ENCODE measurements around the gene ITPR2.

The ITPR2 gene

DNA sequence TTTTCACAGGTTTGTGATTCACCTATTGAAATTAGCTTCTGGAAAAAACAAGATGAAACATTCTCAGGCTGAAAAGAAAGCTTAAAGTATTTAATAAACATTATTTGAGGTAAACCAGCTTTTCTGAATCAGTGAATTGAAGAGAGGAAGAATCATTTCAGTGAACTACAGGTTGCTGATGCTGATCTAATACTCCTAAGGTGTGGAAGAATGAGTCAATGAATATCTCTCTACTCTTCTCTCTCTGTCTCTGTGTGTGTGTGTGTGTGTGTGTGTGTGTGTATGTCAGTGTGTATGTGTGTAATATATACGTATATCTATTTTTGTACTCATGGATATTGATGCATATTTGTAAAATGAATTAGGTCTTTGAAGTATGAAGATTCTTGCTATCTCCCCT, 325.4 kb downstream of the ITPR2 start:
- no peak overlapping the region for H3K4me3 ChIP-seq (ENCODE audit: low read depth, low read length)
- TF ChIP-seq, protein P1, sequence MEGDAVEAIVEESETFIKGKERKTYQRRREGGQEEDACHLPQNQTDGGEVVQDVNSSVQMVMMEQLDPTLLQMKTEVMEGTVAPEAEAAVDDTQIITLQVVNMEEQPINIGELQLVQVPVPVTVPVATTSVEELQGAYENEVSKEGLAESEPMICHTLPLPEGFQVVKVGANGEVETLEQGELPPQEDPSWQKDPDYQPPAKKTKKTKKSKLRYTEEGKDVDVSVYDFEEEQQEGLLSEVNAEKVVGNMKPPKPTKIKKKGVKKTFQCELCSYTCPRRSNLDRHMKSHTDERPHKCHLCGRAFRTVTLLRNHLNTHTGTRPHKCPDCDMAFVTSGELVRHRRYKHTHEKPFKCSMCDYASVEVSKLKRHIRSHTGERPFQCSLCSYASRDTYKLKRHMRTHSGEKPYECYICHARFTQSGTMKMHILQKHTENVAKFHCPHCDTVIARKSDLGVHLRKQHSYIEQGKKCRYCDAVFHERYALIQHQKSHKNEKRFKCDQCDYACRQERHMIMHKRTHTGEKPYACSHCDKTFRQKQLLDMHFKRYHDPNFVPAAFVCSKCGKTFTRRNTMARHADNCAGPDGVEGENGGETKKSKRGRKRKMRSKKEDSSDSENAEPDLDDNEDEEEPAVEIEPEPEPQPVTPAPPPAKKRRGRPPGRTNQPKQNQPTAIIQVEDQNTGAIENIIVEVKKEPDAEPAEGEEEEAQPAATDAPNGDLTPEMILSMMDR (IDR thresholded peaks at IDR 0.05; ENCODE audit: borderline replicate concordance, insufficient read depth, low read depth, low read length) = no peak

DNA sequence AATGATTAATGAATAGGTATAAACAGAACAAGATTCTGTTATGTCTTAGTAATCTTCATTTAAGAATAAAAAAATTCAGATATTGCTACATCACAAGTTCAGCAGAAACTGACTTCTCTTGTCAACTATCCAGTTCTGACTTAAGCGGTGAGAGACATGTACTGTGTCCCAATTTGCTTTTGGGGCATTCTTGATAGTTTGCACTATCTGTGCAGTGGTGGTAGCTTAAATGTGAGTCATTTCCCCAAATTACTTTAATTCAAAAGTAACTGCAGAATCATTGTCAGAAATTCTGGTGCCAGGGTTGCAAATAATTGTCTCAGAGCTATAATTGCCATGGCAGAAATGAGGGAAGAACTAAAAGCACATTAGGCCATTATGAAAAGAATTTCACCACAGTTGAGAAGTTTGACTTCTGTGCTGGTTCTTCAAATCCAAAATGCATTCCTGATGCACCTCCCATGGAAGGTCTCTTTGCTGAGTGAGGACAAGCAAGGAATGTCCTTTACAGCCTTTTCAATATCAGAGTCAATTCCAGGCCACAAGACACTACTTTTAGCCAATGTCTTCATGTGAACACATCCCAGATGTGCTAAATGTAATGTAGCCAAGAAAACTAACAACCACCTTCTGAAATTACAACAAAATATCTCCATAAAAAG, 332.9 kb downstream of the ITPR2 start:
- H3K4me3 ChIP-seq (ENCODE audit: low read depth, low read length) = no peak overlapping the region
- TF ChIP-seq, protein P1 (IDR thresholded peaks at IDR 0.05; ENCODE audit: borderline replicate concordance, insufficient read depth, low read depth, low read length) = no peak

DNA sequence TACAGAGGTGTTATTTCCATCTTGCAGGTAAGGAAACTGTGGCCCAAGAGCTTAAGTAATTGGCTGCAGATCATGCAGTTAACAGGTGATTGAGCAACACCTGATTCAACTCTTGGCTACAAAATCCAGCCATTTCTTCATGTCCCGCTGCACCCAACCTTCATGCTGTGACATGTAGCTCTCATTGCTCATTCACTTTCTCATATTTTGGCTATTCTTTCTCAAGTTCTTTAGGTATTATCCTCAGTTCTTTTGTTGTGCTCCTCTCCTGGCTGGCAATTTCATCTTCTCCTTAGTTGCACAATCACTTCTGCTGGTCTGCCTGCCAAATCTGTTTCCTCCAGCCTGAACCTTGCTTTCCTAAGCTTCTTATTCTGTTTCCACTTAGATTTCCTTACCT, 336.8 kb downstream of the ITPR2 start:
- H3K4me3 ChIP-seq (ENCODE audit: low read depth, low read length) = no peak overlapping the region
- TF ChIP-seq, protein P1 (IDR thresholded peaks at IDR 0.05; ENCODE audit: borderline replicate concordance, insufficient read depth, low read depth, low read length) = no peak

- TF ChIP-seq, protein P1 (IDR thresholded peaks at IDR 0.05; ENCODE audit: borderline replicate concordance, insufficient read depth, low read depth, low read length) = no peak
- no peak overlapping the region for H3K4me3 ChIP-seq (ENCODE audit: low read depth, low read length)
Measured at GRCh38 chr12:26493656-26494055, 339.3 kb downstream of the ITPR2 start.

- H3K4me3 ChIP-seq (ENCODE audit: low read depth, low read length) = no peak overlapping the region
- TF ChIP-seq, protein P1 (IDR thresholded peaks at IDR 0.05; ENCODE audit: borderline replicate concordance, insufficient read depth, low read depth, low read length) = no peak
Measured at GRCh38 chr12:26492406-26492805, 340.6 kb downstream of the ITPR2 start.

- no peak overlapping the region for H3K4me3 ChIP-seq (ENCODE audit: low read depth, low read length)
- TF ChIP-seq, protein P1 (IDR thresholded peaks at IDR 0.05; ENCODE audit: borderline replicate concordance, insufficient read depth, low read depth, low read length) = no peak
Measured at GRCh38 chr12:26489908-26490307, 343.1 kb downstream of the ITPR2 start.

DNA sequence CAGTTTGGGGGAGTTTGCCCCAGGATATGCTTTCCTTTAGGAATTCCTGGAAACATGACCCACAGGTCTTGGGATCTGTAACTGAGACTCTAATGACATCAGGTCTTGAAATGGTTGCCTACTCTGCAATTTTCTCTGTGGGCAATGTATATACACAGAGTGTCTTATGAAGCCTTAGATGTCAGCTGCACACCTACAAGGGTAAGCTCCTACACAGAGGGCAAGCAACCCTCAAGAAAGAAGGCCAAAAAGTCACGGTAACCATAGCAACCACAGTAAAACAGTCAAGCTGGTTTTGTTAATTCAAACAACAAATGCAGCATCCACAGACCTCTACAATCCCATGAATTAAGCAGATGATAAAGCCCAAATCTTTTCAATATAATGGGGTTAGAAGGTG, 344.6 kb downstream of the ITPR2 start:
- H3K4me3 ChIP-seq (ENCODE audit: low read depth, low read length) = no peak overlapping the region
- TF ChIP-seq, protein P1 (IDR thresholded peaks at IDR 0.05; ENCODE audit: borderline replicate concordance, insufficient read depth, low read depth, low read length) = no peak

Data from GM12875 (cell line).